K562 (cell line): Measurements from ENCODE around the gene AARSD1. TPM values are rescaled to one million over a fixed set of nuclear protein-coding genes. Genes with fewer than 3 reads are reported as not detected.
A peak's percentile ranks its signal among the peaks of the same experiment; 100 is the strongest.

Experiments used
- ATAC-seq: fragments of 200-7000 bp; cut with Tn5 transposase; 3 replicates; pipeline ENCODE4 v1.9.1; 2020; ENCODE audit warnings: moderate library complexity
- BruUV-seq: library from RNA; stranded (reverse); fragments of 400-500 nt; replicated peaks from 2 replicates; lab custom pipeline; 2021; lab: Mats Ljungman, UMichigan
- CTCF ChIA-PET: fragments of 300-600 bp; formaldehyde crosslinking; extraction: SDS; loops from one replicate; lab custom pipeline; 2021; ENCODE audit warnings: low intra/inter-chr PET ratio; lab: Yijun Ruan, JAX
- POLR2A ChIA-PET: fragments of 300-600, 350-650 bp; sonication (Branson Sonifier 250); formaldehyde crosslinking; extraction: SDS; loops from one replicate; lab custom pipeline; 2021; ENCODE audit warnings: antibody characterized with exemption, inconsistent platforms; lab: Yijun Ruan, JAX
- DNase-seq, 4 experiments: peaks; one replicate each; pipeline versions ENCODE4 v3.0.0 to v3.0.0-alpha.2; 2011 to 2018; ENCODE audit warnings: low spot score in 3 of 4, mixed read lengths in 3 of 4; ENCODE audit errors: extremely low read depth in 1 of 4
- FAIRE-seq: peaks from 2 replicates; lab custom pipeline; 2011; peaks lifted over from hg19 to GRCh38; lab: Jason Lieb, UNC
- H2AFZ ChIP-seq: 2 replicates; pipeline ENCODE4 v1.6.0; 2011; ENCODE audit warnings: low read depth, low read length, control low read depth, inconsistent platforms
- H3K27ac ChIP-seq: fragments of 200-600 bp; 3 replicates; pipeline ENCODE4 v1.8.0; 2011; ENCODE audit warnings: low read depth, mild to moderate bottlenecking, control low read depth, inconsistent platforms, low read length, moderate library complexity, mixed read lengths; ENCODE audit errors: extremely low read depth
- H3K27me3 ChIP-seq, 2 experiments: fragments of 300-600 bp in 1 of 2; 2 replicates in 1 of 2; 3 replicates in 1 of 2; pipeline versions ENCODE4 v1.6.0 to v1.8.0; 2011; ENCODE audit warnings: inconsistent platforms in 2 of 2, low read length in 2 of 2, mild to moderate bottlenecking in 1 of 2, mixed read lengths in 1 of 2, moderate library complexity in 1 of 2; ENCODE audit not compliant: control insufficient read depth in 2 of 2, insufficient read depth in 2 of 2
- H3K36me3 ChIP-seq: fragments of 300-600 bp; 3 replicates; pipeline ENCODE4 v1.8.0; 2011; ENCODE audit warnings: mild to moderate bottlenecking, low read length, inconsistent platforms; ENCODE audit not compliant: control insufficient read depth, insufficient read depth
- H3K4me1 ChIP-seq, 2 experiments: fragments of 200-600 bp in 1 of 2; replicated peaks in 1 of 2; 2 replicates in 1 of 2; 3 replicates in 1 of 2; pipeline versions ENCODE4 v1.5.1 to v1.8.0; 2011; ENCODE audit warnings: inconsistent platforms in 2 of 2, low read length in 2 of 2, mild to moderate bottlenecking in 1 of 2, mixed read lengths in 1 of 2, moderate library complexity in 1 of 2; ENCODE audit not compliant: control insufficient read depth in 2 of 2, insufficient read depth in 2 of 2
- H3K4me2 ChIP-seq: 2 replicates; pipeline ENCODE4 v1.6.1; 2011; ENCODE audit warnings: low read length, control low read depth, inconsistent platforms, mixed read lengths; ENCODE audit not compliant: insufficient read depth
- H3K4me3 ChIP-seq: fragments of 200-600 bp; sonication (generic), shearing (Covaris generic); 2 replicates; pipeline ENCODE4 v1.5.1; 2016; ENCODE audit warnings: control low read depth, inconsistent platforms
- H3K79me2 ChIP-seq: fragments of 200-600 bp; 3 replicates; pipeline ENCODE4 v1.8.0; 2011; ENCODE audit warnings: low read length, inconsistent platforms; ENCODE audit not compliant: control insufficient read depth, insufficient read depth
- H3K9ac ChIP-seq, 2 experiments: 2 replicates each; pipeline versions ENCODE4 v1.6.0 to v1.6.1; 2011; ENCODE audit warnings: low read depth in 2 of 2, low read length in 2 of 2, control low read depth in 1 of 2, inconsistent platforms in 1 of 2, mild to moderate bottlenecking in 1 of 2, mixed read lengths in 1 of 2; ENCODE audit not compliant: insufficient read depth in 1 of 2
- H3K9me1 ChIP-seq: one replicate; pipeline ENCODE4 v1.6.0; 2011; ENCODE audit warnings: inconsistent platforms, mild to moderate bottlenecking, low read length, moderate library complexity; ENCODE audit not compliant: control insufficient read depth, insufficient read depth
- H3K9me3 ChIP-seq: replicated peaks from 2 replicates; pipeline ENCODE4 v1.5.1; 2011; ENCODE audit warnings: low read depth, low read length, inconsistent platforms; ENCODE audit not compliant: control insufficient read depth, insufficient read depth
- H4K20me1 ChIP-seq: replicated peaks from 2 replicates; pipeline ENCODE4 v1.6.1; 2011; ENCODE audit warnings: low read length, inconsistent platforms, mixed read lengths; ENCODE audit not compliant: control insufficient read depth, insufficient read depth
- ATF1 ChIP-seq, 2 experiments: fragments of 450-650 bp in 1 of 2; IDR thresholded peaks; 2 replicates each; pipeline ENCODE4 v1.6.1; 2016; ENCODE audit warnings: missing compliant biosample characterization in 1 of 2, missing genetic modification characterization in 1 of 2
- CBX3 ChIP-seq, 2 experiments: IDR thresholded peaks; 1 replicate in 1 of 2; 2 replicates in 1 of 2; pipeline ENCODE4 v1.6.1; 2012; ENCODE audit warnings: inconsistent platforms in 2 of 2, low read length in 2 of 2, borderline replicate concordance in 1 of 2, control low read depth in 1 of 2
- CSDE1 ChIP-seq, 2 experiments: fragments of 450-650 bp; IDR thresholded peaks; 2 replicates each; pipeline ENCODE4 v1.6.1; 2016; ENCODE audit warnings: mild to moderate bottlenecking in 1 of 2
- FOXM1 ChIP-seq, 2 experiments: fragments of 450-650 bp in 1 of 2; sonication (generic) in 1 of 2; formaldehyde crosslinking in 1 of 2; IDR thresholded peaks; 2 replicates each; pipeline versions ENCODE4 v1.6.1 to v1.9.0; 2017 to 2022; ENCODE audit warnings: low read depth in 2 of 2, mild to moderate bottlenecking in 2 of 2, missing genetic modification reagents in 1 of 2, moderate library complexity in 1 of 2
- HNRNPLL ChIP-seq: fragments of 200-400 bp; formaldehyde crosslinking; IDR thresholded peaks from 2 replicates; pipeline ENCODE4 v1.6.1; 2017; ENCODE audit warnings: low read length, low read depth, mild to moderate bottlenecking; ENCODE audit not compliant: poor library complexity, severe bottlenecking
- MCM5 ChIP-seq: fragments of 450-650 bp; IDR thresholded peaks from 2 replicates; pipeline ENCODE4 v1.6.1; 2016; ENCODE audit warnings: low read depth
- PHF20 ChIP-seq: fragments of 450-650 bp; IDR thresholded peaks from 2 replicates; pipeline ENCODE4 v1.6.1; 2018; ENCODE audit not compliant: partially characterized antibody
- PREB ChIP-seq: sonication (generic); formaldehyde crosslinking; IDR thresholded peaks from 2 replicates; pipeline ENCODE4 v1.8.1; 2023; ENCODE audit warnings: mild to moderate bottlenecking, missing genetic modification reagents
- RBBP5 ChIP-seq: fragments of 200-600 bp; sonication (generic); IDR thresholded peaks from 2 replicates; pipeline ENCODE4 v1.6.1; 2012; ENCODE audit warnings: borderline replicate concordance, mild to moderate bottlenecking, low read length, control low read depth, inconsistent platforms; ENCODE audit not compliant: insufficient read depth, poor library complexity, severe bottlenecking
- SETDB1 ChIP-seq: IDR thresholded peaks from one replicate; pipeline ENCODE4 v1.6.1; 2012; ENCODE audit warnings: low read length, control low read depth, inconsistent platforms
- SIRT6 ChIP-seq: IDR thresholded peaks from one replicate; pipeline ENCODE4 v1.6.1; 2012; ENCODE audit warnings: low read depth, mild to moderate bottlenecking, control low read depth, inconsistent platforms, low read length, moderate library complexity
- SMAD4 ChIP-seq: fragments of 250-450 bp; sonication (Bioruptor Pico); conservative IDR thresholded peaks from 2 replicates; pipeline ENCODE4 v1.8.0; 2021; ENCODE audit warnings: inconsistent platforms, mild to moderate bottlenecking, moderate library complexity
- SRSF9 ChIP-seq: fragments of 200-400 bp; formaldehyde crosslinking; IDR thresholded peaks from 2 replicates; pipeline ENCODE4 v1.6.1; 2017; ENCODE audit warnings: low read depth, low read length, borderline replicate concordance
- TGIF2 ChIP-seq: sonication (generic); formaldehyde crosslinking; IDR thresholded peaks from 2 replicates; pipeline ENCODE4 v1.8.1; 2022; ENCODE audit warnings: mild to moderate bottlenecking, missing genetic modification reagents, moderate library complexity
- TRIM25 ChIP-seq: fragments of 450-650 bp; IDR thresholded peaks from 2 replicates; pipeline ENCODE4 v1.7.0; 2016; ENCODE audit warnings: borderline replicate concordance
- U2AF2 ChIP-seq: fragments of 200-400 bp; formaldehyde crosslinking; optimal IDR thresholded peaks from 2 replicates; pipeline ENCODE3; 2017; ENCODE audit warnings: low read depth, mild to moderate bottlenecking, low read length
- ZEB2 ChIP-seq: fragments of 450-650 bp; IDR thresholded peaks from 2 replicates; pipeline ENCODE4 v1.6.1; 2016
- ZNF12 ChIP-seq: sonication (generic); formaldehyde crosslinking; IDR thresholded peaks from 2 replicates; pipeline ENCODE4 v1.4.0; 2020; ENCODE audit warnings: mild to moderate bottlenecking, missing genetic modification reagents
- WGBS: fragments of 100-300 bp; shearing (Covaris generic); methylation state at CpG from one replicate; pipeline ENCODE4 v1.1.6; 2016; ENCODE audit warnings: low coverage, mixed read lengths; ENCODE audit not compliant: insufficient coverage; ENCODE audit errors: missing lambda C conversion rate; 5-methylcytosine and 5-hydroxymethylcytosine counted together
- in situ Hi-C: fragments of 300-500 bp; cut with MboI; formaldehyde crosslinking; loops from 4 replicates; pipeline ENCODE4 v1.15.0; 2018; ENCODE audit warnings: inconsistent platforms, mixed read lengths
- intact Hi-C: fragments of 100-400 bp; cut with micrococcal nuclease; formaldehyde crosslinking; loops from 2 replicates; pipeline ENCODE4 v1.14.2; 2022
- polyA plus RNA-seq, 8 experiments: library from polyadenylated mRNA; depleted of rRNA in 4 of 8; stranded (reverse) in 5 of 8; unstranded in 3 of 8; fragments of >200 nt; fragmentation: Nextera tagmentation in 2 of 8; fragmentation: Illumina TruSeq in 1 of 8; extraction: Ambion mirVana in 2 of 8; extraction: Trizol in 1 of 8; gene quantifications; 2 replicates each; pipeline versions ENCODE4 v1.2.1 to v1.2.3, GENCODE V29; 2011 to 2014; ENCODE audit warnings: inconsistent platforms in 1 of 8, missing spikeins in 1 of 8
- total RNA-seq, 7 experiments: library from RNA; depleted of rRNA in 6 of 7; stranded (reverse); fragments of >200 nt in 6 of 7; fragmentation: Illumina TruSeq in 2 of 7; extraction: Trizol in 2 of 7; gene quantifications; 2 replicates each; pipeline versions ENCODE4 v1.2.1 to v1.2.3, GENCODE V29; 2011 to 2021; ENCODE audit warnings: low replicate concordance in 1 of 7

AARSD1 gene
- total and polyA plus RNA-seq, 9 of the 15 experiments (the other 6 are each of a cell fraction or from before 2014, with no cell fraction given) = 51.7 to 98.5 (median 68.6) TPM

- TF ChIP-seq CBX3 (IDR thresholded peaks at IDR 0.05; ENCODE audit: borderline replicate concordance in 1 of 2, low read length in 2 of 2) (peak in 1 of 2 experiments; percentile 61; a peak in 1 of 3 replicates), ATF1 (CRISPR knock-in tag; IDR thresholded peaks at IDR 0.05) (no peak), ATF1 (tag; IDR thresholded peaks at IDR 0.05) (peak; percentile 75; the same call in 1 of the 2 replicates), HNRNPLL (peak; percentile 96), SRSF9 (no peak), PHF20 (peak; percentile 47), RBBP5 (peak; percentile 92), SMAD4 (CRISPR knock-in tag) (0 out of 2 replicates have a peak, but pooled peaks have one; percentile 19), ZEB2 (0 out of 2 replicates have a peak, but pooled peaks have one; percentile 43)
These were observed 16.6 kb upstream of the AARSD1 start (continued) for GRCh38 chr17:42980766-42981397.

- H3K4me2 ChIP-seq = peak within 1 kb of the TSS; percentile 99
- peaks cover 51% of the 10 kb centered on the region for H3K79me2 ChIP-seq
- H3K27me3 ChIP-seq = no peaks in the 10 kb centered on the region
- H2AFZ ChIP-seq = peak within 1 kb of the TSS; percentile 98
- H3K9me1 ChIP-seq = no peaks in the 10 kb centered on the region
- FAIRE-seq = peak; percentile 32
- intact Hi-C loops = no loop called here
- ChIA-PET POLR2A (interaction anchor here (0.5 to 3.8 kb wide), 5 partner anchors 11 to 461 kb away, joined by 3 to 13 read pairs (median 3); partner anchors contain the start of gene RPL27), CTCF (interaction anchor here (1.0 to 2.7 kb wide), 2 partner anchors 137 to 402 kb away, joined by 4 to 20 read pairs; partner anchors contain the start of gene PSMC3IP)
- H3K9ac ChIP-seq = peak within 1 kb of the TSS; percentile 84 to 97
- H3K4me3 ChIP-seq = peak within 1 kb of the TSS; percentile 92
- ATAC-seq = peak; percentile 88
- in situ Hi-C loops = no loop called here
- under 1% methylated on average over 33 of the region's 39 CpGs for WGBS
- DNase-seq = peak; percentile 92 to 96 (median 94)
- peaks cover 27% of the 10 kb centered on the region for H3K36me3 ChIP-seq
- no peaks in the 10 kb centered on the region for H3K9me3 ChIP-seq
- no TSS peak for BruUV-seq
- H3K4me1 ChIP-seq = peaks cover 25 to 31% of the 10 kb centered on the region in 2 experiments; a peak in 4 of 5 replicates
- no peaks in the 10 kb centered on the region for H4K20me1 ChIP-seq
- peak within 1 kb of the TSS; percentile 92 for H3K27ac ChIP-seq
- no peak for TF ChIP-seq FOXM1 (IDR thresholded peaks at IDR 0.05; ENCODE audit: low read depth)
- TF ChIP-seq FOXM1 (CRISPR knock-in tag; IDR thresholded peaks at IDR 0.05; ENCODE audit: low read depth) = no peak
- TF ChIP-seq PREB = 0 out of 2 replicates have a peak, but pooled peaks have one; percentile 16
- no peak; the same call in 1 of the 2 replicates for TF ChIP-seq ZNF12
- TF ChIP-seq TGIF2 (CRISPR knock-in tag) = no peak
- no peak for TF ChIP-seq MCM5
- TF ChIP-seq TRIM25 = no peak
- no peak for TF ChIP-seq SIRT6
- no peak for TF ChIP-seq SETDB1
- TF ChIP-seq U2AF2 = no peak
- peak in 1 of 2 experiments; percentile 92; a peak in 2 of 4 replicates for TF ChIP-seq CSDE1 (IDR thresholded peaks at IDR 0.05)
These were observed 16.1 kb upstream of the AARSD1 start, which contains the start of gene RUNDC1 for GRCh38 chr17:42980274-42980765. RUNDC1 (plus strand) TSS chr17:42980565; CDS start chr17:42980577, 12 bp downstream.
